ENCODE measurements around the gene PROX1. TPM values are rescaled to one million over a fixed set of nuclear protein-coding genes. Genes with fewer than 3 reads are reported as not detected.

The PROX1 gene
- total and polyA plus RNA-seq, 9 of the 15 experiments (the other 6 are each of a cell fraction or from before 2014, with no cell fraction given), result 0.14 to 0.22 TPM; not detected in 7

GRCh38 chr1:213983493-213984386 is 4.0 kb upstream of the PROX1 start (continued):
- TF ChIP-seq CBX2 (IDR thresholded peaks at IDR 0.05; ENCODE audit: insufficient read depth, low read length, poor library complexity, severe bottlenecking) (no peak), ATF2 (CRISPR knock-in tag; IDR thresholded peaks at IDR 0.05) (no peak), PHF21A (IDR thresholded peaks at IDR 0.05; ENCODE audit: borderline replicate concordance, low read depth) (no peak), MED1 (CRISPR knock-in tag; IDR thresholded peaks at IDR 0.05; ENCODE audit: borderline replicate concordance) (no peak)

GRCh38 chr1:213984387-213985208 is 3.2 kb upstream of the PROX1 start:
- no TSS peak for BruUV-seq (replicated peaks)

More at GRCh38 chr1:213984387-213985208, 3.2 kb upstream of the PROX1 start:
- Histone ChIP-seq H3K36me3 (ENCODE audit: control insufficient read depth, insufficient read depth, low read length) (no peaks in the 10 kb centered on the region), H3K9me3 (replicated peaks; ENCODE audit: control insufficient read depth, insufficient read depth, low read depth, low read length) (no peaks in the 10 kb centered on the region), H3K4me1 (replicated peaks in 1 of 2; ENCODE audit: control insufficient read depth in 2 of 2, insufficient read depth in 2 of 2, low read length in 2 of 2) (peaks cover 0 to 27% of the 10 kb centered on the region in 2 experiments; a peak in 2 of 5 replicates), H3K9me1 (ENCODE audit: control insufficient read depth, insufficient read depth, low read length) (no peaks in the 10 kb centered on the region), H4K20me1 (replicated peaks; ENCODE audit: control insufficient read depth, insufficient read depth, low read length) (peaks cover 8% of the 10 kb centered on the region), H3K9ac (ENCODE audit: insufficient read depth in 1 of 2, low read depth in 2 of 2, low read length in 2 of 2) (no peak overlapping the region), H3K79me2 (ENCODE audit: control insufficient read depth, insufficient read depth, low read length) (no peaks in the 10 kb centered on the region), H2AFZ (ENCODE audit: low read depth, low read length) (no peak overlapping the region), H3K27me3 (ENCODE audit: control insufficient read depth in 2 of 2, insufficient read depth in 2 of 2, low read length in 2 of 2) (peaks cover 56 to 82% of the 10 kb centered on the region in 2 experiments), H3K27ac (ENCODE audit: extremely low read depth, low read depth, low read length) (no peak overlapping the region), H3K4me2 (ENCODE audit: insufficient read depth, low read length) (no peak overlapping the region), H3K4me3 (no peak overlapping the region)
- DNase-seq (ENCODE audit: extremely low read depth in 1 of 4, low spot score in 3 of 4) (no peak), FAIRE-seq (no peak), ATAC-seq (no peak)
- 8% methylated on average over 15 of the region's 15 CpGs for WGBS (ENCODE audit: insufficient coverage, low coverage, missing lambda C conversion rate)
- TF ChIP-seq ZNF668 (CRISPR knock-in tag; IDR thresholded peaks at IDR 0.05) (no peak), PML (IDR thresholded peaks at IDR 0.05; ENCODE audit: low read length) (no peak), FOXP4 (CRISPR knock-in tag; IDR thresholded peaks at IDR 0.05; ENCODE audit: borderline replicate concordance) (no peak), HNRNPUL1 (IDR thresholded peaks at IDR 0.05; ENCODE audit: low read length) (no peak)
- POLR2A ChIA-PET, result interaction anchor here (0.7 kb wide), 1 partner anchor 300 kb away, joined by 4 read pairs; no protein-coding TSS in a partner anchor
- CTCF ChIA-PET (ENCODE audit: low intra/inter-chr PET ratio), result no interaction called here
- intact Hi-C loops (cut with micrococcal nuclease), result no loop called here
- in situ Hi-C loops (cut with MboI), result no loop called here

Measured in K562 (cell line).